ENCODE data around the gene MC1R. TPM values are rescaled to one million over a fixed set of nuclear protein-coding genes. Genes with fewer than 3 reads are reported as not detected.

The MC1R gene
- total and polyA plus RNA-seq, 2 of the 8 experiments (the other 6 are each of a cell fraction or from before 2014, with no cell fraction given) = 2.2 to 2.9 TPM

DNA sequence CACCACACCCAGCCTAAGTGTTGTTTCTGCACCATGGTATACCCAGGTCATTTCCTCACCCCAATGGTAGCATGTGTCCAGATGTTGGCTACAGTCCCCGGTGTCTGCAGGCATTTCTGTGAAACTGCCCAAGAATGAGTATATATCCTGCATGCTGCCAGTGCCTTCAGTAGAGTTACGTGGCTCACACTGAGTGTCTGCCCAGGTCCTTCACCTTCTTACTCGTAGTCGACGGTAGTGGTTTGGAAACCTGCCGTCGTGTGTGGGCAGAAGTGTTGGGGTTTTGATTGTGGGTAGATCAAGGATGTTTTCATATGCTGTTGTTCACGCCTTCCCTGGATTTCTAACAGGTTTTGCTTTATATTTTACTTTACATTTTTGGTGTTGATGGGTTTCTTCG, 28.5 kb upstream of the MC1R start:
- Histone ChIP-seq H3K9me3 (ENCODE audit: insufficient read depth in 2 of 2, low read depth in 1 of 2, low read length in 1 of 2) (no peaks in the 10 kb centered on the region), H3K79me1 (ENCODE audit: low read depth, low read length) (peaks cover 2% of the 10 kb centered on the region; the same call in 1 of the 2 replicates), H3K4ac (replicated peaks; ENCODE audit: insufficient read length, low read depth, low read length) (no peak overlapping the region), H3K4me3 (ENCODE audit: extremely low read depth in 1 of 4, insufficient read depth in 2 of 4, low read depth in 3 of 4, low read length in 4 of 4) (no peak overlapping the region), H4K5ac (ENCODE audit: insufficient read length, low read depth, low read length) (no peak overlapping the region), H4K91ac (replicated peaks; ENCODE audit: insufficient read length, low read length) (no peak overlapping the region), H4K8ac (ENCODE audit: extremely low read depth, insufficient read depth, low read length) (no peak overlapping the region), H3K36me3 (ENCODE audit: control insufficient read depth in 2 of 4, insufficient read depth in 4 of 4, low read length in 3 of 4) (peaks cover 4 to 41% (median 24%) of the 10 kb centered on the region in 4 experiments; a peak in 6 of 8 replicates), H3K79me2 (ENCODE audit: control insufficient read depth in 1 of 2, insufficient read depth in 2 of 2, low read length in 2 of 2) (no peaks in the 10 kb centered on the region), H2BK20ac (ENCODE audit: low read length) (no peak overlapping the region), H3K27ac (ENCODE audit: low read depth, low read length) (no peak overlapping the region), H2BK15ac (ENCODE audit: low read length) (no peak overlapping the region), H3K14ac (ENCODE audit: insufficient read length) (no peak overlapping the region), H3K9ac (replicated peaks in 1 of 4; ENCODE audit: extremely low read depth in 1 of 4, low read depth in 3 of 4, low read length in 3 of 4) (no peak overlapping the region), H4K20me1 (replicated peaks in 1 of 2; ENCODE audit: control insufficient read depth in 1 of 2, insufficient read depth in 2 of 2, low read length in 2 of 2) (peaks cover 5 to 10% of the 10 kb centered on the region in 2 experiments), H3K4me2 (ENCODE audit: insufficient read depth in 1 of 2, low read depth in 2 of 2, low read length in 2 of 2) (no peak overlapping the region), H2BK120ac (replicated peaks; ENCODE audit: low read depth, low read length) (no peak overlapping the region), H3K4me1 (replicated peaks in 1 of 4; ENCODE audit: control insufficient read depth in 3 of 4, insufficient read depth in 4 of 4, low read length in 3 of 4) (no peaks in the 10 kb centered on the region), H2AK5ac (ENCODE audit: low read depth, low read length) (no peak overlapping the region), H2BK12ac (ENCODE audit: low read depth, low read length) (no peak overlapping the region), H3K18ac (ENCODE audit: extremely low read depth, low read length) (no peak overlapping the region), H3K27me3 (replicated peaks in 1 of 4; ENCODE audit: control insufficient read depth in 3 of 4, extremely low read depth in 1 of 4, insufficient read depth in 3 of 4, low read length in 3 of 4) (no peaks in the 10 kb centered on the region), H3K23me2 (ENCODE audit: low read depth, low read length) (no peaks in the 10 kb centered on the region), H3K23ac (ENCODE audit: insufficient read length) (no peak overlapping the region), H2AFZ (ENCODE audit: low read length) (no peak overlapping the region), H2BK5ac (ENCODE audit: low read depth, low read length) (no peak overlapping the region), H3K56ac (replicated peaks; ENCODE audit: insufficient read length, low read depth, low read length) (no peak overlapping the region)
- no peak for FAIRE-seq
- no peak for TF ChIP-seq RBBP5 (IDR thresholded peaks at IDR 0.05; ENCODE audit: borderline replicate concordance, low read depth, low read length)
- TF ChIP-seq FOSL1 (IDR thresholded peaks at IDR 0.05; ENCODE audit: insufficient read depth, low read depth, low read length) = no peak
- no peak for TF ChIP-seq MAFK (IDR thresholded peaks at IDR 0.05; ENCODE audit: low read depth, low read length)
- no peak for TF ChIP-seq EP300 (IDR thresholded peaks at IDR 0.05; ENCODE audit: borderline replicate concordance in 1 of 2, low read depth in 2 of 2, low read length in 2 of 2)
- TF ChIP-seq KDM4A (IDR thresholded peaks at IDR 0.05; ENCODE audit: low read depth, low read length, severe bottlenecking) = no peak
- no peak for TF ChIP-seq SRF (IDR thresholded peaks at IDR 0.05; ENCODE audit: low read depth, low read length)
- TF ChIP-seq TCF12 (IDR thresholded peaks at IDR 0.05; ENCODE audit: low read depth, low read length) = no peak
- TF ChIP-seq EZH2 (IDR thresholded peaks at IDR 0.05; ENCODE audit: low read depth, low read length, severe bottlenecking) = no peak
- TF ChIP-seq CREB1 (IDR thresholded peaks at IDR 0.05) = no peak
- TF ChIP-seq NRF1 (IDR thresholded peaks at IDR 0.05; ENCODE audit: low read depth, low read length) = no peak
- no peak for TF ChIP-seq PHF8 (conservative IDR thresholded peaks at IDR 0.05; ENCODE audit: low read depth, low read length)
- no peak for TF ChIP-seq SIN3A (conservative IDR thresholded peaks at IDR 0.05 in 1 of 2, IDR thresholded peaks at IDR 0.05 in 1 of 2; ENCODE audit: low read depth in 1 of 2, low read length in 2 of 2)
- TF ChIP-seq JUND (IDR thresholded peaks at IDR 0.05; ENCODE audit: low read length) = no peak
- no peak for TF ChIP-seq TEAD4 (IDR thresholded peaks at IDR 0.05; ENCODE audit: low read depth, low read length)
- TF ChIP-seq YY1 (IDR thresholded peaks at IDR 0.05; ENCODE audit: low read depth, low read length) = no peak
- 94% methylated on average over 9 of the region's 9 CpGs; no CpG with 5 or more reads in 1 of the 2 experiments for WGBS, 2 experiments (ENCODE audit: extremely low coverage in 1 of 2, insufficient coverage in 1 of 2, insufficient read length in 1 of 2, insufficient replicate concordance in 2 of 2, low coverage in 1 of 2, low lambda C conversion rate in 2 of 2, missing lambda C conversion rate in 1 of 2)
- DNase-seq (ENCODE audit: low read depth in 1 of 2, low spot score in 2 of 2) = no peak
- ChIA-PET POLR2A (ENCODE audit: partially characterized antibody) (no interaction called here), CTCF (ENCODE audit: partially characterized antibody) (interaction anchor here (1.1 kb wide), 1 partner anchor 20 kb away, joined by 4 read pairs; no protein-coding TSS in a partner anchor)
